ENCODE data around the gene CEP76. TPM values are rescaled to one million over a fixed set of nuclear protein-coding genes. Genes with fewer than 3 reads are reported as not detected.

Gene CEP76
- total RNA-seq, 1 experiment from 2014 or later: 26.4 TPM

DNA sequence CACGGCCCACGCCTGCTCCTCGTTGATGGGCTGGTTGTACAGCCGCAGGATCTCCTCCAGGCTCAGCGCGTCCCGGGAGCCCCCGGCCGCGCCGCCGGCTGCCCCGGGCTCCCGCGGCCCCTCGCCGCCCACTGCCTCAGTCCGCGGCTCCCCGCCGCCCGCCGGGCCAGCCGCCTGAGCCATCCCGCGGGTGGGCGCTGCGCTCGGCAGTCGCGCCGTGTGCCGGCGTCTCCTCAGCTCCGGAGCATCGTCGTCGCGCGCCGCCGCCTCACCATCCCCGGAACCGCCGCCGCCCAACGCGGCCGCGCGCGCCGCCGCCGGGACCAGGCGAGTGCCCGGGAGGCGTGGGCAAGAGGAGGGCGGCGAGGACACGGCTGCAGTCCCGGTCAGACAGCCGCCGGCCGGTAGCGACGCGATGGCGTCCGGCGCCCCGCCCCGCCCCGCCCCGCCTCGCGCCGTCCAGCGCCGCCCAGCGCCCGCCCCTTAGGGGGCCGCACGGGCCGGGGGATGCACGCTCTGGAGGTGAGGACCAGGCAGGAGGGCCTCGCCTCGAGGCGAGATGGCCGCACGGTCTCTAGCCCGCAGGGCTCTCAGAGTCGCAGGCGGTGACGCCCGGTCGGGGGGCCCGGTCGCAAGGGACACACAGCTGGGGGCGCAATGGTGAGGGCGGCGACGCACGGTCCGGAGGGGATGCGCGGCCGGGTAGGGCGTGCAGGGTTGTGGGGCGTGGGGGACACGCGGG lies 44.7 kb downstream of the CEP76 start, which contains the start of gene SPIRE1:
TSS of gene SPIRE1 (minus strand) at position 424 of the 742 bp plus-strand sequence. CDS start at position 183, 241 bp downstream.
- Mint-ChIP-seq H3K4me3 (ENCODE audit: unreplicated experiment) (peak within 1 kb of the TSS; percentile 85), H3K27ac (ENCODE audit: unreplicated experiment) (no peak within 1 kb of the TSS), H3K4me1 (ENCODE audit: low read depth, unreplicated experiment) (peaks cover 11% of the 10 kb centered on the region), H3K27me3 (ENCODE audit: insufficient read depth, unreplicated experiment) (no peaks in the 10 kb centered on the region), H3K36me3 (ENCODE audit: insufficient read depth, unreplicated experiment) (no peaks in the 10 kb centered on the region), H3K9me3 (ENCODE audit: unreplicated experiment) (no peaks in the 10 kb centered on the region)
- POLR2A ChIA-PET: no interaction called here
- TF ChIP-seq, protein P1, sequence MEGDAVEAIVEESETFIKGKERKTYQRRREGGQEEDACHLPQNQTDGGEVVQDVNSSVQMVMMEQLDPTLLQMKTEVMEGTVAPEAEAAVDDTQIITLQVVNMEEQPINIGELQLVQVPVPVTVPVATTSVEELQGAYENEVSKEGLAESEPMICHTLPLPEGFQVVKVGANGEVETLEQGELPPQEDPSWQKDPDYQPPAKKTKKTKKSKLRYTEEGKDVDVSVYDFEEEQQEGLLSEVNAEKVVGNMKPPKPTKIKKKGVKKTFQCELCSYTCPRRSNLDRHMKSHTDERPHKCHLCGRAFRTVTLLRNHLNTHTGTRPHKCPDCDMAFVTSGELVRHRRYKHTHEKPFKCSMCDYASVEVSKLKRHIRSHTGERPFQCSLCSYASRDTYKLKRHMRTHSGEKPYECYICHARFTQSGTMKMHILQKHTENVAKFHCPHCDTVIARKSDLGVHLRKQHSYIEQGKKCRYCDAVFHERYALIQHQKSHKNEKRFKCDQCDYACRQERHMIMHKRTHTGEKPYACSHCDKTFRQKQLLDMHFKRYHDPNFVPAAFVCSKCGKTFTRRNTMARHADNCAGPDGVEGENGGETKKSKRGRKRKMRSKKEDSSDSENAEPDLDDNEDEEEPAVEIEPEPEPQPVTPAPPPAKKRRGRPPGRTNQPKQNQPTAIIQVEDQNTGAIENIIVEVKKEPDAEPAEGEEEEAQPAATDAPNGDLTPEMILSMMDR (IDR thresholded peaks at IDR 0.05; ENCODE audit: insufficient read depth in 1 of 2, low read depth in 1 of 2, low read length in 1 of 2, severe bottlenecking in 1 of 2, unreplicated experiment in 1 of 2): no peak
- no TSS peak for BruUV-seq (replicated peaks)
- H3K9me3 ChIP-seq: no peaks in the 10 kb centered on the region
- H3K36me3 ChIP-seq (ENCODE audit: control insufficient read depth, insufficient read depth, low read length): no peaks in the 10 kb centered on the region
- peak within 1 kb of the TSS; percentile 74 for H3K4me3 ChIP-seq (ENCODE audit: low read depth, low read length)
- H3K4me1 ChIP-seq: peaks cover 3% of the 10 kb centered on the region; the same call in 1 of the 2 replicates
- H3K27me3 ChIP-seq (replicated peaks; ENCODE audit: control insufficient read depth, insufficient read depth, low read length): no peaks in the 10 kb centered on the region
- DNase-seq: peak; percentile 52 to 69
- CTCF ChIA-PET: interaction anchor here (0.6 kb wide), 1 partner anchor 300 kb away, joined by 3 read pairs; no protein-coding TSS in a partner anchor
- intact Hi-C loops (cut with micrococcal nuclease; ENCODE audit: unreplicated experiment): loop anchor here (5.0 to 10.0 kb wide), 3 partner anchors 116 to 251 kb away; partner anchors contain the start of gene PRELID3A

DNA sequence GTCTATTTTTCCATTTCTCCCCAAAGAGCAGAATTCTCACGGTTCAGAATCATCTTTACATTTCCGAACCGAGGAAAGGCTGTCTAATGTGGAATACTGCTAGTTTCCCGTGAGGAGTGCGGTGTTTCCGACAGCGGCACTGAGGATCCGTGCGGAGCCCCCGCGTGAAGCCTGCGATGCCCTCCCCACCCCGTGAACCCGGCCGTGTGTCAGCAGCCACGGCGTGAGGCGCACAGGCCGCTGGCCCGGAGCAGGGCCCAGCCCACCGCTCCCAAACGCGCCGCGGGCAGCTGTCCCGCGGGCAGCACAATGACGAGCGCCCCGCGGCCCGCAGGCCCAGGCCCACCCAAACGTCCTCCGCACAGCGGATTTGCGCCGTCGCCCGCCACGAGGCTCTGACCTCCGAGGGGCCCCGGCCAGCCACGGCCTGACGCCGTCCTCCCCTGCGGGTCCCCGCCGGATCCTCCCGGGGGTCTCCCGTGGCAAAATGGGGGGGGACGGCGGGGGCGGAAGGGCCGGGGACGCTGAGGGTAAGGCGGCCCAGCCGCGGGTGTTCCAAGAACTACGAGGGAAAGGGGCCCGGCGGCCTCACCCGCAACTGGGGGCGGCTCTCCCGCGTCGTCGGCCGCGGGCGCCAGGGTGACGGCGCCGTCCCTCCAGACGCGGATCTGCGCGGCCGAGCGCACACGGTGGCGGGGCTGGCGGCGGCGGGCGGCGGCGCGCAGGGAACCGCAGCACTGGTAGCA lies 45.4 kb downstream of the CEP76 start:
- Mint-ChIP-seq H3K36me3 (ENCODE audit: insufficient read depth, unreplicated experiment) (no peaks in the 10 kb centered on the region), H3K27ac (ENCODE audit: unreplicated experiment) (no peak overlapping the region), H3K9me3 (ENCODE audit: unreplicated experiment) (no peaks in the 10 kb centered on the region), H3K4me1 (ENCODE audit: low read depth, unreplicated experiment) (peaks cover 11% of the 10 kb centered on the region), H3K4me3 (ENCODE audit: unreplicated experiment) (peak overlapping the region; percentile 85), H3K27me3 (ENCODE audit: insufficient read depth, unreplicated experiment) (no peaks in the 10 kb centered on the region)
- no TSS peak for BruUV-seq (replicated peaks)
- Histone ChIP-seq H3K9me3 (no peaks in the 10 kb centered on the region), H3K4me1 (peaks cover 3% of the 10 kb centered on the region; the same call in 1 of the 2 replicates), H3K27me3 (replicated peaks; ENCODE audit: control insufficient read depth, insufficient read depth, low read length) (no peaks in the 10 kb centered on the region), H3K36me3 (ENCODE audit: control insufficient read depth, insufficient read depth, low read length) (no peaks in the 10 kb centered on the region), H3K4me3 (ENCODE audit: low read depth, low read length) (peak overlapping the region; percentile 74)
- POLR2A ChIA-PET: no interaction called here
- DNase-seq: peak in 1 of 2 experiments; percentile 41
- CTCF ChIA-PET: no interaction called here
- intact Hi-C loops (cut with micrococcal nuclease; ENCODE audit: unreplicated experiment): loop anchor here (5.0 to 10.0 kb wide), 3 partner anchors 115 to 250 kb away; partner anchors contain the start of gene PRELID3A
- TF ChIP-seq, protein P1 (IDR thresholded peaks at IDR 0.05; ENCODE audit: insufficient read depth in 1 of 2, low read depth in 1 of 2, low read length in 1 of 2, severe bottlenecking in 1 of 2, unreplicated experiment in 1 of 2): no peak

DNA sequence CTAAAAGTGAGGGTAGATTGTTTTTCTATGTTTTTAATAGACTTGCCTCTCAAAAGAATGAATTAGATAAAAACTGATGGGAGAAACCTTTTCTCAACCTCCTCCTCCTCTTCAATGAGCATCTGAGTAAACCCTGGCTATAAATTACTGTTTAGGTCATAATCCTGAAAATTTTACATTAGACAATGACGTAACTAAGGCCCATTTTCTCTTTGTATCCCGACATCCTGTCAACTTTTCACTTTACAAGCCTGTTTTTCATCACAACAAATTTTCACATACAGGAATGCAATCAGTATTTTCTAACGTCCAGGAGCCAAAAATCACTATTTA lies 46.0 kb downstream of the CEP76 start:
- intact Hi-C loops (cut with micrococcal nuclease; ENCODE audit: unreplicated experiment): loop anchor here (5.0 to 10.0 kb wide), 3 partner anchors 114 to 249 kb away; partner anchors contain the start of gene PRELID3A
- peaks cover 15% of the 10 kb centered on the region for H3K4me1 Mint-ChIP-seq (ENCODE audit: low read depth, unreplicated experiment)
- no TSS peak for BruUV-seq (replicated peaks)
- Histone ChIP-seq H3K4me3 (ENCODE audit: low read depth, low read length) (peak overlapping the region; percentile 74), H3K27me3 (replicated peaks; ENCODE audit: control insufficient read depth, insufficient read depth, low read length) (no peaks in the 10 kb centered on the region), H3K36me3 (ENCODE audit: control insufficient read depth, insufficient read depth, low read length) (no peaks in the 10 kb centered on the region), H3K9me3 (no peaks in the 10 kb centered on the region), H3K4me1 (peaks cover 3% of the 10 kb centered on the region; the same call in 1 of the 2 replicates)
- no peaks in the 10 kb centered on the region for H3K36me3 Mint-ChIP-seq (ENCODE audit: insufficient read depth, unreplicated experiment)
- CTCF ChIA-PET: no interaction called here
- H3K9me3 Mint-ChIP-seq (ENCODE audit: unreplicated experiment): no peaks in the 10 kb centered on the region
- peak overlapping the region; percentile 85 for H3K4me3 Mint-ChIP-seq (ENCODE audit: unreplicated experiment)
- no peaks in the 10 kb centered on the region for H3K27me3 Mint-ChIP-seq (ENCODE audit: insufficient read depth, unreplicated experiment)
- TF ChIP-seq, protein P1 (IDR thresholded peaks at IDR 0.05; ENCODE audit: insufficient read depth in 1 of 2, low read depth in 1 of 2, low read length in 1 of 2, severe bottlenecking in 1 of 2, unreplicated experiment in 1 of 2): no peak
- no peak for DNase-seq
- POLR2A ChIA-PET: no interaction called here
- no peak overlapping the region for H3K27ac Mint-ChIP-seq (ENCODE audit: unreplicated experiment)

All from Caco-2 (cell line).